ENCODE data around the gene TNRC6A.

- no peak for TF ChIP-seq RAD21 (IDR thresholded peaks at IDR 0.05)
- TF ChIP-seq, protein P1, sequence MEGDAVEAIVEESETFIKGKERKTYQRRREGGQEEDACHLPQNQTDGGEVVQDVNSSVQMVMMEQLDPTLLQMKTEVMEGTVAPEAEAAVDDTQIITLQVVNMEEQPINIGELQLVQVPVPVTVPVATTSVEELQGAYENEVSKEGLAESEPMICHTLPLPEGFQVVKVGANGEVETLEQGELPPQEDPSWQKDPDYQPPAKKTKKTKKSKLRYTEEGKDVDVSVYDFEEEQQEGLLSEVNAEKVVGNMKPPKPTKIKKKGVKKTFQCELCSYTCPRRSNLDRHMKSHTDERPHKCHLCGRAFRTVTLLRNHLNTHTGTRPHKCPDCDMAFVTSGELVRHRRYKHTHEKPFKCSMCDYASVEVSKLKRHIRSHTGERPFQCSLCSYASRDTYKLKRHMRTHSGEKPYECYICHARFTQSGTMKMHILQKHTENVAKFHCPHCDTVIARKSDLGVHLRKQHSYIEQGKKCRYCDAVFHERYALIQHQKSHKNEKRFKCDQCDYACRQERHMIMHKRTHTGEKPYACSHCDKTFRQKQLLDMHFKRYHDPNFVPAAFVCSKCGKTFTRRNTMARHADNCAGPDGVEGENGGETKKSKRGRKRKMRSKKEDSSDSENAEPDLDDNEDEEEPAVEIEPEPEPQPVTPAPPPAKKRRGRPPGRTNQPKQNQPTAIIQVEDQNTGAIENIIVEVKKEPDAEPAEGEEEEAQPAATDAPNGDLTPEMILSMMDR (IDR thresholded peaks at IDR 0.05; ENCODE audit: low read depth, low read length, missing input control) = no peak
Measured at GRCh38 chr16:24761526-24761925, 32.1 kb downstream of the TNRC6A start.

Measured in liver (tissue), 3 donors.